Measurements from ENCODE around the gene TCHP.

- TF ChIP-seq CTCF (conservative IDR thresholded peaks at IDR 0.05; ENCODE audit: low read length) (no peak), EZH2phosphoT487 (IDR thresholded peaks at IDR 0.05; ENCODE audit: borderline replicate concordance) (no peak)
These were observed 61.1 kb downstream of the TCHP start for GRCh38 chr12:109961201-109961600.
